ENCODE measurements around the gene ST6GALNAC1.

ST6GALNAC1 gene

GRCh38 chr17:76643553-76644148, at the start of gene ST6GALNAC1:
Gene ST6GALNAC1 (minus strand): TSS chr17:76643757. CDS start chr17:76643638, 119 bp downstream.
- no peak for DNase-seq

GRCh38 chr17:76691379-76692191, 48.0 kb upstream of the ST6GALNAC1 start:
- no peak for DNase-seq

- no peak for DNase-seq
These were observed 47.2 kb upstream of the ST6GALNAC1 start for GRCh38 chr17:76690596-76691280.

- no peak for DNase-seq
These were observed 46.3 kb upstream of the ST6GALNAC1 start for GRCh38 chr17:76689859-76690258.

- DNase-seq: no peak
These were observed 44.6 kb upstream of the ST6GALNAC1 start for GRCh38 chr17:76688165-76688622.

- no peak for DNase-seq
These were observed 44.0 kb upstream of the ST6GALNAC1 start for GRCh38 chr17:76687298-76688164.

- no peak for DNase-seq
These were observed 43.2 kb upstream of the ST6GALNAC1 start for GRCh38 chr17:76686538-76687297.

GRCh38 chr17:76685846-76686245, 42.3 kb upstream of the ST6GALNAC1 start:
- no peak for DNase-seq

- no peak for DNase-seq
These were observed 41.8 kb upstream of the ST6GALNAC1 start for GRCh38 chr17:76685366-76685765.

- no peak for DNase-seq
These were observed 41.2 kb upstream of the ST6GALNAC1 start for GRCh38 chr17:76684756-76685155.

GRCh38 chr17:76683921-76684745, 40.6 kb upstream of the ST6GALNAC1 start:
- no peak for DNase-seq

GRCh38 chr17:76683011-76683755, 39.6 kb upstream of the ST6GALNAC1 start:
- no peak for DNase-seq

GRCh38 chr17:76682296-76682695, 38.7 kb upstream of the ST6GALNAC1 start:
- DNase-seq: no peak

GRCh38 chr17:76681222-76682137, 37.9 kb upstream of the ST6GALNAC1 start:
- peak; percentile 52 to 64 for DNase-seq

GRCh38 chr17:76679239-76679638, 35.7 kb upstream of the ST6GALNAC1 start:
- no peak for DNase-seq

GRCh38 chr17:76678330-76678729, 34.8 kb upstream of the ST6GALNAC1 start:
- no peak for DNase-seq

- no peak for DNase-seq
These were observed 33.8 kb upstream of the ST6GALNAC1 start for GRCh38 chr17:76677406-76677805.

- no peak for DNase-seq
These were observed 33.1 kb upstream of the ST6GALNAC1 start for GRCh38 chr17:76676629-76677028.

GRCh38 chr17:76675648-76676047, 32.1 kb upstream of the ST6GALNAC1 start:
- no peak for DNase-seq

All from NCI-H446 (cell line).